Loucy (cell line): ENCODE results near the gene LILRB4.
"Not testable (repeated sequence)": the region's sequence is repeated elsewhere in the genome, so short reads cannot be mapped to it uniquely, and the experiment has no call there.

ENCODE experiments used
- H2AFZ ChIP-seq: fragments of 200-600 bp; sonication (generic); 2 replicates; pipeline ENCODE4 v1.6.0; 2016; ENCODE audit warnings: antibody characterized with exemption, mild to moderate bottlenecking, low read length, moderate library complexity
- H3F3A ChIP-seq: fragments of 200-600 bp; 2 replicates; pipeline ENCODE4 v1.6.0; 2016; ENCODE audit warnings: antibody characterized with exemption, low read depth, mild to moderate bottlenecking
- H3K27me3 ChIP-seq: fragments of 200-600 bp; sonication (generic); 2 replicates; pipeline ENCODE4 v1.6.1; 2014; ENCODE audit warnings: low read length, mild to moderate bottlenecking; ENCODE audit not compliant: insufficient read depth, poor library complexity, severe bottlenecking
- H3K36me3 ChIP-seq: fragments of 200-600 bp; sonication (generic); 2 replicates; pipeline ENCODE4 v1.6.1; 2016; ENCODE audit warnings: low read length; ENCODE audit not compliant: insufficient read depth
- H3K4me1 ChIP-seq: fragments of 200-600 bp; sonication (generic); 2 replicates; pipeline ENCODE4 v1.5.1; 2014; ENCODE audit warnings: low read length, mild to moderate bottlenecking; ENCODE audit not compliant: insufficient read depth, poor library complexity, severe bottlenecking
- H3K4me2 ChIP-seq: fragments of 200-600 bp; sonication (generic); 2 replicates; pipeline ENCODE4 v1.6.0; 2014; ENCODE audit warnings: antibody characterized with exemption, low read length, low read depth, mild to moderate bottlenecking; ENCODE audit not compliant: poor library complexity, severe bottlenecking
- H3K4me3 ChIP-seq: fragments of 200-600 bp; sonication (generic); 2 replicates; pipeline ENCODE4 v1.5.1; 2014; ENCODE audit warnings: low read length, mild to moderate bottlenecking, mixed read lengths; ENCODE audit not compliant: poor library complexity, severe bottlenecking
- H3K79me2 ChIP-seq: fragments of 200-600 bp; sonication (generic); 2 replicates; pipeline ENCODE4 v1.6.1; 2014; ENCODE audit warnings: low read length; ENCODE audit not compliant: insufficient read depth
- H3K9ac ChIP-seq: fragments of 200-600 bp; sonication (generic); 2 replicates; pipeline ENCODE4 v1.6.0; 2014; ENCODE audit warnings: mild to moderate bottlenecking, low read depth, low read length, moderate library complexity; ENCODE audit not compliant: poor library complexity, severe bottlenecking
- H3K9me2 ChIP-seq: fragments of 200-600 bp; sonication (generic); replicated peaks from 2 replicates; pipeline ENCODE4 v1.6.1; 2016; ENCODE audit warnings: low read depth, low read length, mixed read lengths
- H3K9me3 ChIP-seq: fragments of 200-600 bp; sonication (generic); 2 replicates; pipeline ENCODE4 v1.6.1; 2014; ENCODE audit warnings: mild to moderate bottlenecking, antibody characterized with exemption, low read length, low read depth; ENCODE audit not compliant: insufficient read depth
- H4K20me1 ChIP-seq: fragments of 200-600 bp; sonication (generic); 2 replicates; pipeline ENCODE4 v1.6.0; 2014; ENCODE audit warnings: antibody characterized with exemption, low read length, mild to moderate bottlenecking; ENCODE audit not compliant: insufficient read depth, poor library complexity, severe bottlenecking
- EZH2phosphoT487 ChIP-seq: fragments of 200-600 bp; IDR thresholded peaks from 2 replicates; pipeline ENCODE4 v1.6.1; 2018; ENCODE audit warnings: antibody characterized with exemption, mild to moderate bottlenecking, moderate library complexity, borderline replicate concordance
- TF ChIP-seq, protein P1 (sequence below): fragments of 200-600 bp; sonication (generic); conservative IDR thresholded peaks from 2 replicates; pipeline ENCODE4 v1.5.1; 2014; ENCODE audit warnings: mild to moderate bottlenecking, antibody characterized with exemption, low read length

LILRB4 gene

DNA sequence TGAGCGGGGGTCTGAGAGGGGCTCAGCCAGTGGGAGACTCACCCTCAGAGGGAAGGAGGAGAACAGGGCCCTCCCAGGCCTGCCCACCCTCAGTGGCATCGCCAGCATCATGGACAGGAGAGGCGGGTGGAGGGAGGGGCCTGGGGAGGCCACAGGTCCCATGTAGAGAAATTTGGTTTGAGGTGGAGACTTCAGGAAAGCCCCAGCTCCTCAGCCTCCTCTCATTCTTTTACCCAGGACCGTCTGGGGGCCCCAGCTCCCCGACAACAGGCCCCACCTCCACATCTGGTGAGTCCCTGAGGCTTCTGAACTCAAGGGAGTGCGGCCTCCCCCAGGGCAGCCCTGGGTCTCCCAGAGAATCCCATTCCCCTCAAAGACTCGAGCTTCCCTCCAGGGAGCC is 29.4 kb upstream of the LILRB4 start:
- no peaks in the 10 kb centered on the region for H4K20me1 ChIP-seq
- no peak overlapping the region for H3K4me2 ChIP-seq
- no peak overlapping the region for H2AFZ ChIP-seq
- H3K4me3 ChIP-seq, result no peak overlapping the region
- H3K27me3 ChIP-seq, result no peaks in the 10 kb centered on the region
- H3K9me3 ChIP-seq, result no peaks in the 10 kb centered on the region
- H3F3A ChIP-seq, result no peaks in the 10 kb centered on the region
- no peak for TF ChIP-seq EZH2phosphoT487
- TF ChIP-seq, protein P1, sequence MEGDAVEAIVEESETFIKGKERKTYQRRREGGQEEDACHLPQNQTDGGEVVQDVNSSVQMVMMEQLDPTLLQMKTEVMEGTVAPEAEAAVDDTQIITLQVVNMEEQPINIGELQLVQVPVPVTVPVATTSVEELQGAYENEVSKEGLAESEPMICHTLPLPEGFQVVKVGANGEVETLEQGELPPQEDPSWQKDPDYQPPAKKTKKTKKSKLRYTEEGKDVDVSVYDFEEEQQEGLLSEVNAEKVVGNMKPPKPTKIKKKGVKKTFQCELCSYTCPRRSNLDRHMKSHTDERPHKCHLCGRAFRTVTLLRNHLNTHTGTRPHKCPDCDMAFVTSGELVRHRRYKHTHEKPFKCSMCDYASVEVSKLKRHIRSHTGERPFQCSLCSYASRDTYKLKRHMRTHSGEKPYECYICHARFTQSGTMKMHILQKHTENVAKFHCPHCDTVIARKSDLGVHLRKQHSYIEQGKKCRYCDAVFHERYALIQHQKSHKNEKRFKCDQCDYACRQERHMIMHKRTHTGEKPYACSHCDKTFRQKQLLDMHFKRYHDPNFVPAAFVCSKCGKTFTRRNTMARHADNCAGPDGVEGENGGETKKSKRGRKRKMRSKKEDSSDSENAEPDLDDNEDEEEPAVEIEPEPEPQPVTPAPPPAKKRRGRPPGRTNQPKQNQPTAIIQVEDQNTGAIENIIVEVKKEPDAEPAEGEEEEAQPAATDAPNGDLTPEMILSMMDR, result no peak
- no peaks in the 10 kb centered on the region for H3K36me3 ChIP-seq
- no peak overlapping the region for H3K9ac ChIP-seq
- no peaks in the 10 kb centered on the region for H3K9me2 ChIP-seq
- H3K79me2 ChIP-seq, result no peaks in the 10 kb centered on the region
- peaks cover 34% of the 10 kb centered on the region for H3K4me1 ChIP-seq

- H3K4me2 ChIP-seq, H3K79me2 ChIP-seq, H2AFZ ChIP-seq, H3F3A ChIP-seq, H3K9ac ChIP-seq, H3K27me3 ChIP-seq, H3K4me1 ChIP-seq, H3K36me3 ChIP-seq, H4K20me1 ChIP-seq, H3K9me3 ChIP-seq, H3K4me3 ChIP-seq, H3K9me2 ChIP-seq: not testable (repeated sequence)
Measured at GRCh38 chr19:54636081-54636480, 26.7 kb upstream of the LILRB4 start.

GRCh38 chr19:54638683-54639082 is 24.1 kb upstream of the LILRB4 start:
- no peak overlapping the region for H3K4me2 ChIP-seq
- H3K9me3 ChIP-seq, result no peaks in the 10 kb centered on the region
- no peaks in the 10 kb centered on the region for H3K9me2 ChIP-seq
- no peaks in the 10 kb centered on the region for H3K4me1 ChIP-seq
- no peaks in the 10 kb centered on the region for H4K20me1 ChIP-seq
- no peaks in the 10 kb centered on the region for H3F3A ChIP-seq
- no peaks in the 10 kb centered on the region for H3K79me2 ChIP-seq
- H3K4me3 ChIP-seq, result no peak overlapping the region
- no peak overlapping the region for H3K9ac ChIP-seq
- H2AFZ ChIP-seq, result no peak overlapping the region
- H3K27me3 ChIP-seq, result no peaks in the 10 kb centered on the region
- H3K36me3 ChIP-seq, result no peaks in the 10 kb centered on the region
- TF ChIP-seq, protein P1, result no peak
- no peak for TF ChIP-seq EZH2phosphoT487

DNA sequence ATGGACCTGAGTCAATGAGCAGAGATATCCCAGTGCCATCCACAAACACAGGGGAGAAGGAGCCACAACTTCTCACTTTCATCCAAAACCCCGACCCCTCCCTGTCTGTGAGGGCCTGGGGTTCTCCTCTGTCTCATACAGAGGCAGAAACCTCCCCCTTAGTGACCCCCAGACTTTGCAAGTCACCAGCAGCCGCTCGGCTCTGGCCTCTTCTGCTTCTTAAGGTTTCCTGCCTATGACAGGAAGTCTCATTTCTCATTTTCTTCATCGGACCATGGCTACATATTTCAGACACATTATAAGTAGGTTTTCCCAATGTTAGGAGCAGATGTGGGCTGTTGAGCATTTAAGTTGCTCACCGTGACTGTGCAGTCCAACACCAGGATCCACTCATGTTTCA is 19.8 kb upstream of the LILRB4 start:
- not testable (repeated sequence) for H3K9ac ChIP-seq, H4K20me1 ChIP-seq, H3K36me3 ChIP-seq, H3K9me3 ChIP-seq, H3K9me2 ChIP-seq, H2AFZ ChIP-seq, H3K27me3 ChIP-seq, H3K4me3 ChIP-seq, H3F3A ChIP-seq, H3K4me1 ChIP-seq, H3K79me2 ChIP-seq, H3K4me2 ChIP-seq

GRCh38 chr19:54643583-54643982 is 19.2 kb upstream of the LILRB4 start:
- not testable (repeated sequence) for H2AFZ ChIP-seq, H3K27me3 ChIP-seq, H3K4me1 ChIP-seq, H3K4me3 ChIP-seq, H3K36me3 ChIP-seq, H4K20me1 ChIP-seq, H3K4me2 ChIP-seq, H3F3A ChIP-seq, H3K9me2 ChIP-seq, H3K79me2 ChIP-seq, H3K9me3 ChIP-seq, H3K9ac ChIP-seq
